Measurements from ENCODE around the gene TEX19. TPM values are rescaled to one million over a fixed set of nuclear protein-coding genes. Genes with fewer than 3 reads are reported as not detected.
"Not testable (repeated sequence)": the region's sequence is repeated elsewhere in the genome, so short reads cannot be mapped to it uniquely, and the experiment has no call there.

The TEX19 gene
- total and polyA plus RNA-seq, 2 experiments from 2014 or later = 0.51 TPM; not detected in 1

DNA sequence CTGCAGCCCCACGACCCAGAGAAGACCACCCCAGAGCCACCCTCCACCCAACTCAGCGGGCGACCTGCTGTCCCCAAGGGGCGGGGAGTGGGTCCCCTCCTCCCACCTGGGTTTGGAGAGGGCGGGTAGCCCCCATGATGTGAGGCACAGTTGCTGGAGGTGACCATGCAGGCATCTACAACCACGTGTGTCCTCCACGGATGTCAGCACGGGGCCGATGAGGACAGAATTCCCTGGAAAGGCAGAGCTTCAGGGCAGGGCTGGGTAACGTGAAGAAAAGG is 19.6 kb downstream of the TEX19 start:
- Histone ChIP-seq H3K36me3 (no peaks in the 10 kb centered on the region), H3K4me3 (no peak overlapping the region), H3K4me1 (ENCODE audit: low read depth) (no peaks in the 10 kb centered on the region), H3K27ac (no peak overlapping the region), H3K9me3 (ENCODE audit: low read depth) (no peaks in the 10 kb centered on the region), H3K27me3 (peaks cover 23% of the 10 kb centered on the region)
- TF ChIP-seq, protein P1, sequence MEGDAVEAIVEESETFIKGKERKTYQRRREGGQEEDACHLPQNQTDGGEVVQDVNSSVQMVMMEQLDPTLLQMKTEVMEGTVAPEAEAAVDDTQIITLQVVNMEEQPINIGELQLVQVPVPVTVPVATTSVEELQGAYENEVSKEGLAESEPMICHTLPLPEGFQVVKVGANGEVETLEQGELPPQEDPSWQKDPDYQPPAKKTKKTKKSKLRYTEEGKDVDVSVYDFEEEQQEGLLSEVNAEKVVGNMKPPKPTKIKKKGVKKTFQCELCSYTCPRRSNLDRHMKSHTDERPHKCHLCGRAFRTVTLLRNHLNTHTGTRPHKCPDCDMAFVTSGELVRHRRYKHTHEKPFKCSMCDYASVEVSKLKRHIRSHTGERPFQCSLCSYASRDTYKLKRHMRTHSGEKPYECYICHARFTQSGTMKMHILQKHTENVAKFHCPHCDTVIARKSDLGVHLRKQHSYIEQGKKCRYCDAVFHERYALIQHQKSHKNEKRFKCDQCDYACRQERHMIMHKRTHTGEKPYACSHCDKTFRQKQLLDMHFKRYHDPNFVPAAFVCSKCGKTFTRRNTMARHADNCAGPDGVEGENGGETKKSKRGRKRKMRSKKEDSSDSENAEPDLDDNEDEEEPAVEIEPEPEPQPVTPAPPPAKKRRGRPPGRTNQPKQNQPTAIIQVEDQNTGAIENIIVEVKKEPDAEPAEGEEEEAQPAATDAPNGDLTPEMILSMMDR (IDR thresholded peaks at IDR 0.05; ENCODE audit: low read depth, low read length) = no peak
- no peak for DNase-seq (ENCODE audit: low read depth in 1 of 2, low spot score in 1 of 2)

DNA sequence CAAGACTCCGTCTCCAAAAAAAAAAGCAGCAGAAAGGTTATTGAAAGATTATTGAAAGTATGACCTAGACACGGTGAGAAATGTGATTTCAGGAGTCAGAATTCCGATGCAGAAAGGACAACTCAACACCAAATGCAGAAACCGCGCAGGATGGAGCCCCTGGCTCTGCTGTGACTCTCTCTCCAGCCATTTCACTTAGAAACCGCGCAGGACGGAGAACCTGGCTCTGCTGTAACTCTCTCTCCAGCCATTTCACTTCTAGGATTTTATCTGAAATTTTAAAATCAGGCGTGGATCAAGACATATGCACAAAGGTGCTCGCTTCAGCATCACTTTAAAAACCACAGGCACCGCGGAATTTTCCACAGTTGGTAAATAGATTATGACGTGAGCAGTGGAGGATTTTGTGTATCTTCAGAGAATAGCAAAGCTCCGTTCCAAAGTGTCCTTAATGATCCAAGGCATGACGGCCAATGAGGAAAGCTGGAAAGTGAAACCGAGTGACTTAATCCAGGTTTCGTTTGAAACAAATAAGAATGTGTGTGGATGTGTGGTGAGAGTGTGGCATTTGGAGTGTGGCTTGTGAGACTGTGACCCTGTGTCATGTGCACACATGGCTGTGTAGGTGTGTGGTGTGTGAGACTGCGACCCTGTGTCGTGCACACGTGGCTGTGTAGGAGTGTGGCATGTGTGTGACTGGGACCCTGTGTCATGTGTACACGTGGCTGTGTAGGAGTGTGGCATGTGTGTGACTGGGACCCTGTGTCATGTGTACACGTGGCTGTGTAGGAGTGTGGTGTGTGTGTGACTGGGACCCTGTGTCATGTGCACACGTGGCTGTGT is 22.0 kb downstream of the TEX19 start:
- H3K27me3 ChIP-seq = peaks cover 10% of the 10 kb centered on the region
- H3K27ac ChIP-seq = no peak overlapping the region
- H3K9me3 ChIP-seq (ENCODE audit: low read depth) = no peaks in the 10 kb centered on the region
- no peaks in the 10 kb centered on the region for H3K36me3 ChIP-seq
- H3K4me3 ChIP-seq = no peak overlapping the region
- TF ChIP-seq, protein P1 (IDR thresholded peaks at IDR 0.05; ENCODE audit: low read depth, low read length) = no peak
- peaks cover 4% of the 10 kb centered on the region for H3K4me1 ChIP-seq (ENCODE audit: low read depth)
- DNase-seq (ENCODE audit: low read depth in 1 of 2, low spot score in 1 of 2) = peak in 1 of 2 donors; percentile 11

DNA sequence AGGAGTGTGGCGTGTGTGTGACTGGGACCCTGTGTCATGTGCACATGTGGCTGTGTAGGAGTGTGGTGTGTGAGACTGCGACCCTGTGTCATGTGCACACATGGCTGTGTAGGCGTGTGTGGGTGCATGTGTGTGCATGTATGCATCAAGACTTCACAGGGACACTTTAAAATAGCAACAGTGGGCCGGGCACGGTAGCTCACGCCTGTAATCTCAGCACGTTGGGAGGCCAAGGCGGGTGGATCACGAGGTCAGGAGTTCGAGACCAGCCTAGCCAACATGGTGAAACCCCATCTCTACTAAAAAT is 22.6 kb downstream of the TEX19 start:
- not testable (repeated sequence) for H3K9me3 ChIP-seq (ENCODE audit: low read depth); H3K27ac ChIP-seq; H3K27me3 ChIP-seq; H3K4me3 ChIP-seq; H3K36me3 ChIP-seq; DNase-seq (ENCODE audit: low read depth in 1 of 2, low spot score in 1 of 2); H3K4me1 ChIP-seq (ENCODE audit: low read depth)

DNA sequence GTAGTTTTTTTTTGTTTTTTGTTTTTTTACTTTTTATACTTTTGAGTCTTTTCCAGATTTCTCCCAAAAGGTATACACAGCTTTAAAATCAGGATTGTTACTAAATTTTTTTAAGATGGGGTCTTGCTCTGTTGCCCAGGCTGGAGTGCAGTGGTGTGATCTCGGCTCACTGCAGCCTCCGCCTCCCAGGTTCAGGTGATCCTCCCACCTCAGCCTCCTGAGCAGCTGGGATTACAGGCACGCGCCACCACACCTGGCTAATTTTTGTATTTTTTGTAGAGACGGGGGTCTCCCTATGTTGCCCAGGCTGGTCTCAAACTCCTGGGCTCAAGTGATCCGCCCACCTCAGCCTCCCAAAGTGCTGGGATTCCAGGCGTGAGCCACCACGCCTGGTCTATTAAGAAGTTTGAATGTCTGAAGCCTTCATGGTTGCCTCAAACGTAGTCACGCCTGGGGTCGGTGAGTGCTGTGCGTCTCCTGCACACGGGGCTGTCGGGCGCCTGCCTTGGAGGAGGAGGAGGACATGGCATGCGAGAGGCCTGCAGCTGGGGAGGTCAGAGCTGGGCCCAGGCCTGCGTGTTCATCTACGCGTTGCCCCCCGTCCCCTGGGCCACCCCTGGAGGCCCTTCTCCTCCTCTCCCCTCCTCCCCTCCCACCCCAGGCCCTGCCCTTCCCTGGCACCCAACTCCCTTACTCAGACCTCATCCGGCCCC is 23.3 kb downstream of the TEX19 start:
- H3K9me3 ChIP-seq (ENCODE audit: low read depth); H3K4me1 ChIP-seq (ENCODE audit: low read depth); H3K27ac ChIP-seq; H3K27me3 ChIP-seq; H3K4me3 ChIP-seq; H3K36me3 ChIP-seq; DNase-seq (ENCODE audit: low read depth in 1 of 2, low spot score in 1 of 2): not testable (repeated sequence)

DNA sequence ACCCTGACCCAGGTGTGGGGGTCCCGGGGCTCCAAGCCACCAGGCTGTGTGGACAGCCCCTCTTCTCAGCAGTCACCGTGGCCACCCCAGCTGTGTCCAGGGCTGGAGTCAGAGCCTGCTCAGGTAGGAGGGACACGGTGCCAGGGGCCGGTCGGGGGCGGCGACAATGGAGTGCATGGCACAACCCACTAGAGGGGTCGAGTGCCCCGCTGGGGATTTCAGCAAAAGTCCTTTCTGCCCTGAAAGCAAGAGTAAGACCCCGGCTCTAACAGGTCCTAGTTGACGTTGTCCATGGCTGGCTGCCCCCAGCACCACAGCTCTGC is 23.8 kb downstream of the TEX19 start:
- TF ChIP-seq, protein P1 (IDR thresholded peaks at IDR 0.05; ENCODE audit: low read depth, low read length) = no peak
- peaks cover 4% of the 10 kb centered on the region for H3K4me1 ChIP-seq (ENCODE audit: low read depth)
- no peak for DNase-seq (ENCODE audit: low read depth in 1 of 2, low spot score in 1 of 2)

DNA sequence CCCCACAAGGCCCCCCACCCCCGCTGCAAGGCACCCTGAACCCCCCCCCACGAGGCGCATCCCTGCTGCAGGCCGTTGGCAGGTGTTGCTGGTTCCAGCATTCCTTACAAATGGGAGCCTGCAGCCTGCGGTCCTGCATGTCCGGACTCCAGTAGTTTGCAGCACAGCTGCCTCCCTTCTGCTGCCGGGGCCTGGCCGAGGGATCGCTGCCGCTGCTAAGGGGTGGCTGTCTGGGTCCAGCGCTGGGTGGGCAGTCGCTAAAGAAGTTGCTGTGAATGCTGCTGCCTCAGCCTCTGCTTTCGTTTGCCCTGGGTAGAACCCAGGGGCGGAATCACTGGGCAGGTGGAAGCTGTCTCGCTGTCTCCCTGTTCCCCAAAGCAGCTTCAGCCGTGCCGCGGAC is 24.4 kb downstream of the TEX19 start:
- DNase-seq (ENCODE audit: low read depth in 1 of 2, low spot score in 1 of 2) = no peak
- Histone ChIP-seq H3K27me3 (peaks cover 10% of the 10 kb centered on the region), H3K9me3 (ENCODE audit: low read depth) (no peaks in the 10 kb centered on the region), H3K36me3 (no peaks in the 10 kb centered on the region), H3K4me3 (no peak overlapping the region), H3K27ac (no peak overlapping the region), H3K4me1 (ENCODE audit: low read depth) (peaks cover 4% of the 10 kb centered on the region)
- TF ChIP-seq, protein P1 (IDR thresholded peaks at IDR 0.05; ENCODE audit: low read depth, low read length) = no peak

More for the DNA sequence above, 23.8 kb downstream of the TEX19 start:
- Histone ChIP-seq H3K9me3 (ENCODE audit: low read depth) (no peaks in the 10 kb centered on the region), H3K36me3 (no peaks in the 10 kb centered on the region), H3K4me3 (no peak overlapping the region), H3K27ac (no peak overlapping the region), H3K27me3 (peaks cover 10% of the 10 kb centered on the region)

Measured in cardiac muscle cell (in vitro differentiated cells and primary cell).